ENCODE results near the gene STK32C.
"Not testable (repeated sequence)": the region's sequence is repeated elsewhere in the genome, so short reads cannot be mapped to it uniquely, and the experiment has no call there.

The STK32C gene

GRCh38 chr10:132299371-132300336 is 8.1 kb downstream of the STK32C start:
- DNase-seq, result no peak

- DNase-seq, result no peak
These were observed 9.5 kb downstream of the STK32C start for GRCh38 chr10:132298038-132298881.

- DNase-seq, result no peak
These were observed 10.2 kb downstream of the STK32C start for GRCh38 chr10:132297526-132297925.

- DNase-seq, result no peak
These were observed 10.9 kb downstream of the STK32C start for GRCh38 chr10:132296666-132297443.

GRCh38 chr10:132295481-132295880 is 12.3 kb downstream of the STK32C start:
- DNase-seq, result not testable (repeated sequence)

GRCh38 chr10:132294561-132295318 is 13.0 kb downstream of the STK32C start:
- DNase-seq, result no peak

- no peak for DNase-seq
These were observed 13.8 kb downstream of the STK32C start for GRCh38 chr10:132293813-132294520.

- no peak for DNase-seq
These were observed 14.4 kb downstream of the STK32C start for GRCh38 chr10:132293201-132293812.

- DNase-seq, result no peak
These were observed 15.2 kb downstream of the STK32C start for GRCh38 chr10:132292287-132293200.

GRCh38 chr10:132291826-132292225 is 15.9 kb downstream of the STK32C start:
- no peak for DNase-seq

GRCh38 chr10:132290631-132291030 is 17.1 kb downstream of the STK32C start:
- no peak for DNase-seq

- no peak for DNase-seq
These were observed 18.3 kb downstream of the STK32C start for GRCh38 chr10:132289439-132289838.

GRCh38 chr10:132283604-132284382 is 24.0 kb downstream of the STK32C start:
- DNase-seq, result no peak

GRCh38 chr10:132282667-132283603 is 24.8 kb downstream of the STK32C start:
- no peak for DNase-seq

- DNase-seq, result no peak
These were observed 25.7 kb downstream of the STK32C start for GRCh38 chr10:132281915-132282666.

GRCh38 chr10:132280646-132281074 is 27.1 kb downstream of the STK32C start:
- DNase-seq, result no peak

Measured in NCI-H1694 (cell line).